ENCODE results near the gene MAG.

The MAG gene

GRCh38 chr19:35265900-35266519 is 26.0 kb upstream of the MAG start:
- DNase-seq (ENCODE audit: low read depth in 2 of 2), result no peak
- H3K4me3 ChIP-seq (replicated peaks in 1 of 2; ENCODE audit: low read depth in 2 of 2, low read length in 2 of 2), result no peak overlapping the region
- no peak for TF ChIP-seq CTCF (IDR thresholded peaks at IDR 0.05; ENCODE audit: low read depth, low read length)

- DNase-seq (ENCODE audit: low read depth in 2 of 2), result no peak
- peak overlapping the region; percentile 81 to 83 for H3K4me3 ChIP-seq (replicated peaks in 1 of 2; ENCODE audit: low read depth in 2 of 2, low read length in 2 of 2)
These were observed 25.2 kb upstream of the MAG start for GRCh38 chr19:35266520-35267352.

GRCh38 chr19:35267353-35267817 is 24.6 kb upstream of the MAG start:
- TF ChIP-seq CTCF (IDR thresholded peaks at IDR 0.05; ENCODE audit: low read depth, low read length), result no peak
- DNase-seq (ENCODE audit: low read depth in 2 of 2), result peak in 1 of 2 donors; percentile 37
- peak overlapping the region; percentile 81 to 83 for H3K4me3 ChIP-seq (replicated peaks in 1 of 2; ENCODE audit: low read depth in 2 of 2, low read length in 2 of 2)

More at GRCh38 chr19:35266520-35267352, 25.2 kb upstream of the MAG start:
- TF ChIP-seq CTCF (IDR thresholded peaks at IDR 0.05; ENCODE audit: low read depth, low read length), result no peak

GRCh38 chr19:35267818-35268535 is 24.0 kb upstream of the MAG start:
- DNase-seq (ENCODE audit: low read depth in 2 of 2), result peak; percentile 66 to 82
- peak overlapping the region; percentile 81 to 83 for H3K4me3 ChIP-seq (replicated peaks in 1 of 2; ENCODE audit: low read depth in 2 of 2, low read length in 2 of 2)
- TF ChIP-seq CTCF (IDR thresholded peaks at IDR 0.05; ENCODE audit: low read depth, low read length), result no peak

GRCh38 chr19:35268536-35269437 is 23.2 kb upstream of the MAG start, which contains the start of gene USF2:
USF2 (plus strand) TSS chr19:35268962; CDS start chr19:35269102, 140 bp downstream.
- DNase-seq (ENCODE audit: low read depth in 2 of 2), result peak; percentile 67 to 86
- H3K4me3 ChIP-seq (replicated peaks in 1 of 2; ENCODE audit: low read depth in 2 of 2, low read length in 2 of 2), result peak within 1 kb of the TSS; percentile 81 to 83
- no peak for TF ChIP-seq CTCF (IDR thresholded peaks at IDR 0.05; ENCODE audit: low read depth, low read length)

All from cardiac fibroblast (primary cell).